GM19438 (cell line): Measurements from ENCODE around the gene FAM89B.
"Not testable (repeated sequence)": the region's sequence is repeated elsewhere in the genome, so short reads cannot be mapped to it uniquely, and the experiment has no call there.

Experiments
- ATAC-seq: cut with Tn5 transposase; IDR thresholded peaks from one replicate; pipeline ENCODE4 v1.9.1; 2021; ENCODE audit warnings: low read depth; ENCODE audit not compliant: unreplicated experiment

The FAM89B gene

GRCh38 chr11:65556470-65557279 is 15.7 kb upstream of the FAM89B start:
- ATAC-seq: no peak

GRCh38 chr11:65557280-65558001 is 14.9 kb upstream of the FAM89B start:
- no peak for ATAC-seq

- ATAC-seq: no peak
Measured at GRCh38 chr11:65558002-65558929, 14.1 kb upstream of the FAM89B start, which contains the start of gene LTBP3. TSS of gene LTBP3 (minus strand) at chr11:65558359. CDS start at chr11:65557959, 400 bp downstream.

- ATAC-seq: no peak
Measured at GRCh38 chr11:65558930-65559509, 13.3 kb upstream of the FAM89B start.

GRCh38 chr11:65559535-65559934 is 12.8 kb upstream of the FAM89B start:
- ATAC-seq: no peak

- ATAC-seq: no peak
Measured at GRCh38 chr11:65559951-65560537, 12.3 kb upstream of the FAM89B start.

GRCh38 chr11:65560555-65561418 is 11.6 kb upstream of the FAM89B start:
- ATAC-seq: no peak

GRCh38 chr11:65562020-65562419 is 10.3 kb upstream of the FAM89B start:
- no peak for ATAC-seq

- ATAC-seq: no peak
Measured at GRCh38 chr11:65562788-65563187, 9.6 kb upstream of the FAM89B start.

- no peak for ATAC-seq
Measured at GRCh38 chr11:65563601-65564000, 8.7 kb upstream of the FAM89B start.

GRCh38 chr11:65564879-65565559 is 7.3 kb upstream of the FAM89B start:
- ATAC-seq: not testable (repeated sequence)

- ATAC-seq: no peak
Measured at GRCh38 chr11:65565624-65566453, 6.5 kb upstream of the FAM89B start.

GRCh38 chr11:65569164-65569972 is 3.0 kb upstream of the FAM89B start:
- peak; percentile 3 for ATAC-seq

- peak; percentile 51 for ATAC-seq
Measured at GRCh38 chr11:65569973-65570918, 2.1 kb upstream of the FAM89B start, which contains the start of gene ZNRD2. TSS of gene ZNRD2 (plus strand) at chr11:65570477. CDS start at chr11:65570492, 15 bp downstream.

GRCh38 chr11:65571420-65571819 is 918 bp upstream of the FAM89B start:
- no peak for ATAC-seq

GRCh38 chr11:65571940-65572339 is 398 bp upstream of the FAM89B start:
- no peak for ATAC-seq
